BJ (cell line): ENCODE data around the gene NF1. TPM values are rescaled to one million over a fixed set of nuclear protein-coding genes. Genes with fewer than 3 reads are reported as not detected.

Experiments used
- CTCF ChIA-PET: fragments of 350-600 bp; formaldehyde crosslinking; extraction: SDS; loops from one replicate; lab custom pipeline; 2021; ENCODE audit warnings: antibody characterized with exemption, inconsistent platforms; lab: Yijun Ruan, JAX
- POLR2A ChIA-PET: fragments of 300-600 bp; sonication (Branson Sonifier 250); formaldehyde crosslinking; extraction: SDS; loops from one replicate; lab custom pipeline; 2021; ENCODE audit warnings: antibody characterized with exemption; lab: Charles Lee
- DNase-seq: peaks from one replicate; pipeline ENCODE4 v3.0.0-alpha.2; 2011; ENCODE audit warnings: low read depth
- H3K27me3 ChIP-seq: 2 replicates; pipeline ENCODE4 v1.6.0; 2011; ENCODE audit warnings: low read length; ENCODE audit not compliant: control insufficient read depth, insufficient read depth
- H3K36me3 ChIP-seq: 2 replicates; pipeline ENCODE4 v1.5.1; 2011; ENCODE audit warnings: low read length; ENCODE audit not compliant: control insufficient read depth, insufficient read depth
- H3K4me3 ChIP-seq: 2 replicates; pipeline ENCODE4 v1.5.1; 2011; ENCODE audit warnings: low read depth, mild to moderate bottlenecking, control low read depth, low read length
- polyA plus RNA-seq: library from polyadenylated mRNA; depleted of rRNA; stranded (reverse); fragments of >200 nt; gene quantifications from 2 replicates; pipeline ENCODE4 v1.2.3, GENCODE V29; 2011
- TF ChIP-seq, protein P1 (sequence below): IDR thresholded peaks from 2 replicates; pipeline ENCODE4 v1.5.1; 2011; ENCODE audit warnings: low read depth, mild to moderate bottlenecking, control low read depth, inconsistent platforms, low read length, moderate library complexity; ENCODE audit not compliant: insufficient read depth

The NF1 gene
- polyA plus RNA-seq, 1 experiment = 29.3 TPM

DNA sequence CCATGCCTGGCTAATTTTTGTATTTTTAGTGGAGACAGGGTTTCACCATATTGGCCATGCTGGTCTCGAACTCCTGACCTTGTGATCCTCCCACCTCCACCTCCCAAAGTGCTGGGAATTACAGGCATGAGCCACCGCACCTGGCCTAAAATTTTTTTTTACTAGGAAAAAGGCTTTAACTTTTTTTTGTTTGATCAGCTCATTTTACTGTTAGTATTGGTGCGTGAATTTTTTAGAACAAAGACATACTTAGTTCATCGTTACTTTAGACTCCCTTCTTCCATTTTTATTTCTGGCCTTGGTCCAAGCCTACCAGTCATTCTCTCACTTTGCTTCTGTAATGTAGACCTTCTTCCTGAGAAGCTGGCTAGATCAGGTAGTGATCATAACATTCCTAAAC, 271.3 kb downstream of the NF1 start:
- CTCF ChIA-PET = interaction anchor here (1.3 kb wide), 1 partner anchor 9 kb away, joined by 3 read pairs; no protein-coding TSS in a partner anchor
- peaks cover 1% of the 10 kb centered on the region for H3K36me3 ChIP-seq
- POLR2A ChIA-PET = no interaction called here
- H3K27me3 ChIP-seq = no peaks in the 10 kb centered on the region
- no peak for DNase-seq
- TF ChIP-seq, protein P1, sequence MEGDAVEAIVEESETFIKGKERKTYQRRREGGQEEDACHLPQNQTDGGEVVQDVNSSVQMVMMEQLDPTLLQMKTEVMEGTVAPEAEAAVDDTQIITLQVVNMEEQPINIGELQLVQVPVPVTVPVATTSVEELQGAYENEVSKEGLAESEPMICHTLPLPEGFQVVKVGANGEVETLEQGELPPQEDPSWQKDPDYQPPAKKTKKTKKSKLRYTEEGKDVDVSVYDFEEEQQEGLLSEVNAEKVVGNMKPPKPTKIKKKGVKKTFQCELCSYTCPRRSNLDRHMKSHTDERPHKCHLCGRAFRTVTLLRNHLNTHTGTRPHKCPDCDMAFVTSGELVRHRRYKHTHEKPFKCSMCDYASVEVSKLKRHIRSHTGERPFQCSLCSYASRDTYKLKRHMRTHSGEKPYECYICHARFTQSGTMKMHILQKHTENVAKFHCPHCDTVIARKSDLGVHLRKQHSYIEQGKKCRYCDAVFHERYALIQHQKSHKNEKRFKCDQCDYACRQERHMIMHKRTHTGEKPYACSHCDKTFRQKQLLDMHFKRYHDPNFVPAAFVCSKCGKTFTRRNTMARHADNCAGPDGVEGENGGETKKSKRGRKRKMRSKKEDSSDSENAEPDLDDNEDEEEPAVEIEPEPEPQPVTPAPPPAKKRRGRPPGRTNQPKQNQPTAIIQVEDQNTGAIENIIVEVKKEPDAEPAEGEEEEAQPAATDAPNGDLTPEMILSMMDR = no peak
- H3K4me3 ChIP-seq = no peak overlapping the region

DNA sequence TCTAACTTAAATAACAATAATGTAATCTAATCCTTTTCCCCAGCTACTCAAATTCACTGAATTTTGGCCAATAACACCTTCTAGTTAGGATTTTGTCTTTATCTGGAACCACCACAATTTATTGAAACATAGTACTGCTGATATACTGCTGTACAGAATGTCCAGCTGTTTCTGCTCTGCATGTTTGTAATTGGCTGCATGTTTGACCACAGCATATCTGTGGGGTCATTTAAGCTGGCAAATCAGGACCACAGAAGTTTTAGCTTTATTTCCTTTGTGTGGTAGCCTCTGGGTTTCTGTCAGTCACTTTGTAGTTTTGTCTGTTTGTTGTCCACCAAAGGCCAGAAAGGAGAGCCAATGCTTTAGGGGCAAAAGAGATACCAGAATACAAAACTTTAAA, 274.5 kb downstream of the NF1 start:
- CTCF ChIA-PET = interaction anchor here (0.8 kb wide), 1 partner anchor 13 kb away, joined by 3 read pairs; no protein-coding TSS in a partner anchor
- TF ChIP-seq, protein P1 = no peak
- POLR2A ChIA-PET = interaction anchor here (0.6 kb wide), 1 partner anchor 546 kb away, joined by 3 read pairs; no protein-coding TSS in a partner anchor
- no peak overlapping the region for H3K4me3 ChIP-seq
- no peak for DNase-seq
- H3K27me3 ChIP-seq = no peaks in the 10 kb centered on the region
- H3K36me3 ChIP-seq = peaks cover 1% of the 10 kb centered on the region; the same call in 1 of the 2 replicates

DNA sequence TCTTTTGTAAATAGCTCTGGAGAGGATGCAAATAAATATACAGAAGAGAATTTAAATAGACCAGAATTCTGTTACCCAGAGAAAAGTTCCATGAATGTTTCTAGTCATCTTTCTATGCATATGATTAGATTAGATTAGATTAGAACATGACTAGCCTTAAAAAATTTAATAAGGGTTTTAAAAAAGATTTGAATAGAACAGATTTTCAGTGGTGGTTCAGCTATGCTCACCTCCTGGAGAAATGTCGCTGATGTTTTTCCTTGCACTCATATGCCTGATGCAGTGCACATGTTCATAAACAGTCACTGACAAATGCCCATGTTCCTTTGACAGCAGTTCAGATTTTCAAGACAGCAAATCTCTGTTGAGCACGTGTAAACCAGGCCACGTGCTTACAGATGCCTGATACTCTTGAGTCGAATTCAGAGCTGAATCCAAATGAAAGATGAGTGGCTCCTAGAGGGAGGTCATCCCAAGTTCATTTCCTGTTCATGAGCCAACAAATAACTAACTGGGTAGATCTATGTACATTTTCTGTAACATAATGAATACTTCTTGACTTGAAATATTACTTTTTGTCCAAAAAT, 276.8 kb downstream of the NF1 start:
- Histone ChIP-seq H3K4me3 (no peak overlapping the region), H3K36me3 (peaks cover 1% of the 10 kb centered on the region; the same call in 1 of the 2 replicates), H3K27me3 (no peaks in the 10 kb centered on the region)
- CTCF ChIA-PET = interaction anchor here (0.7 to 2.2 kb wide), 5 partner anchors 17 to 272 kb away, joined by 3 to 5 read pairs (median 4); no protein-coding TSS in a partner anchor
- TF ChIP-seq, protein P1 = no peak
- peak; percentile 6 for DNase-seq
- POLR2A ChIA-PET = no interaction called here

DNA sequence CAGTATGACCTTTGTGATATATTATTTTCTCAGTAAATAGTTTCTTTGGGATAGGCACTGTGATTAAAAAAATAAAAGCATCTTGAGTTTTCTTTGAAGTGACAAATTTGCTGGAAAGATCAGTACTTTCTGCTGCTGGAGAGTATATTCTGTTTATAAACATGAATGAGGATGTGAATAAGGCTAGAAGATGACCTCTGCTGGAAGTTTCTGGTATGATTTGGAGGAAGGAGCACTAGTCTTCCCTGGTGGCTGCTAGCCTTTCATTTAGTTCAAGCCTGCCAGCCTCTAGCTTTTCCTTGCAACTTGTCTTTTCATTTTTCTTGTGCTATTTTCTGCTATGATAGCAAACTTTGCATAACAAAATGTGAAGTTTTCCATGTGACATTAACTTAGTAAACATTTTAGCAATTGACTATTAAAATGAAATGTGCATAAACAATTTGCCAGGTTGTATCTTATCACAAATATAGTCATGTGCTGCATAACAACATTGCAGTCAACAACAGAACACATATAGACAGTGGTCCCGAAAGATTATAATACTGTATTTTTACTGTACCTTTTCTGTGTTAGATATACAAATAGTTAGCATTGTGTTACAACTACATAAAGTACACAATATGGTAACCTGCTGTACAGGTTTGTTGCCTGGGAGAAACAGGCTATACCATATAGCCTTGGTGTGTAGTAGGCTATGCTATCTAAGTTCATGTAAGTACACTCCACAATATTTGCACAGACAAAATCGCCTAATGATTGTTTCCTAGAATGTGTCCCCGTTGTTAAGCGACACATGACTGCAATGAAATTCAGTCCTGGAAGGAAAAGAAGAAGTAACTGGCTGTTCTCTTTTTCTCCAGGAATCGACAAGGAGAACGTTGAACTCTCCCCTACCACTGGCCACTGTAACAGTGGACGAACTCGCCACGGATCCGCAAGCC, 278.6 kb downstream of the NF1 start:
- Histone ChIP-seq H3K27me3 (no peaks in the 10 kb centered on the region), H3K4me3 (no peak overlapping the region), H3K36me3 (0 out of 2 replicates have a peak, but pooled peaks cover 1% of the 10 kb centered on the region)
- POLR2A ChIA-PET = no interaction called here
- peak; percentile 17 for DNase-seq
- TF ChIP-seq, protein P1 = peak; percentile 70
- CTCF ChIA-PET = interaction anchor here (0.7 to 2.2 kb wide), 12 partner anchors 9 to 380 kb away, joined by 3 to 8 read pairs (median 3); no protein-coding TSS in a partner anchor

DNA sequence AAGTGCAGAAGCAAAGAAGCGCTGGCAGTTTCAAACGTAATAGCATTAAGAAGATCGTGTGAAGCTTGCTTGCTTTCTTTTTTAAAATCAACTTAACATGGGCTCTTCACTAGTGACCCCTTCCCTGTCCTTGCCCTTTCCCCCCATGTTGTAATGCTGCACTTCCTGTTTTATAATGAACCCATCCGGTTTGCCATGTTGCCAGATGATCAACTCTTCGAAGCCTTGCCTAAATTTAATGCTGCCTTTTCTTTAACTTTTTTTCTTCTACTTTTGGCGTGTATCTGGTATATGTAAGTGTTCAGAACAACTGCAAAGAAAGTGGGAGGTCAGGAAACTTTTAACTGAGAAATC, 279.3 kb downstream of the NF1 start:
- Histone ChIP-seq H3K36me3 (peaks cover 1% of the 10 kb centered on the region; the same call in 1 of the 2 replicates), H3K4me3 (no peak overlapping the region), H3K27me3 (no peaks in the 10 kb centered on the region)
- no peak for DNase-seq
- TF ChIP-seq, protein P1 = no peak
- POLR2A ChIA-PET = no interaction called here
- CTCF ChIA-PET = interaction anchor here (1.0 to 1.9 kb wide), 3 partner anchors 8 to 63 kb away, joined by 3 to 8 read pairs (median 3); no protein-coding TSS in a partner anchor
